GM12878 (cell line): Measurements from ENCODE around the gene TIFAB. TPM values are rescaled to one million over a fixed set of nuclear protein-coding genes. Genes with fewer than 3 reads are reported as not detected.

Experiments used
- ATAC-seq: fragments of 200-7000 bp; cut with Tn5 transposase; 3 replicates; pipeline ENCODE4 v1.9.1; 2020; ENCODE audit warnings: mild to moderate bottlenecking, moderate library complexity
- BruUV-seq: library from RNA; stranded (reverse); fragments of 400-500 nt; replicated peaks from 2 replicates; lab custom pipeline; 2021; lab: Mats Ljungman, UMichigan
- CTCF ChIA-PET: fragments of 300-600 bp; sonication (Branson Sonifier 250); formaldehyde crosslinking; extraction: SDS; loops from one replicate; lab custom pipeline; 2021; ENCODE audit warnings: inconsistent platforms; lab: Yijun Ruan, JAX
- POLR2A ChIA-PET: fragments of 350-600 bp; formaldehyde crosslinking; extraction: SDS; loops from one replicate; lab custom pipeline; 2021; ENCODE audit warnings: inconsistent platforms; lab: Charles Lee
- RAD21 ChIA-PET: fragments of 300-600 bp; sonication (Branson Sonifier 250); formaldehyde crosslinking; loops from one replicate; lab custom pipeline; 2023; ENCODE audit warnings: antibody characterized with exemption; ENCODE audit not compliant: unreplicated experiment; lab: Charles Lee
- SMC1A ChIA-PET: fragments of 300-600 bp; sonication (Branson Sonifier 250); formaldehyde crosslinking; loops from one replicate; lab custom pipeline; 2023; ENCODE audit not compliant: unreplicated experiment, uncharacterized antibody; lab: Charles Lee
- DNase-seq: peaks from one replicate; pipeline ENCODE4 v3.0.0-alpha.2; 2011; ENCODE audit warnings: low read depth, low spot score
- FAIRE-seq: peaks from 3 replicates; lab custom pipeline; 2011; peaks lifted over from hg19 to GRCh38; lab: Jason Lieb, UNC
- H2AFZ ChIP-seq: 2 replicates; pipeline ENCODE4 v1.6.0; 2011; ENCODE audit warnings: low read depth, low read length, control low read depth; ENCODE audit not compliant: control insufficient read depth
- H3K27ac ChIP-seq: 2 replicates; pipeline ENCODE4 v1.5.1; 2011; ENCODE audit warnings: control low read depth; ENCODE audit not compliant: control insufficient read depth, insufficient read depth
- H3K27me3 ChIP-seq, 2 experiments: replicated peaks in 1 of 2; 2 replicates each; pipeline versions ENCODE4 v1.6.0 to v1.6.1; 2011; ENCODE audit warnings: low read length in 1 of 2; ENCODE audit not compliant: control insufficient read depth in 2 of 2, insufficient read depth in 2 of 2
- H3K36me3 ChIP-seq, 2 experiments: 2 replicates each; pipeline ENCODE4 v1.5.1; 2011; ENCODE audit warnings: low read length in 1 of 2; ENCODE audit not compliant: control insufficient read depth in 2 of 2, insufficient read depth in 2 of 2
- H3K4me1 ChIP-seq: 2 replicates; pipeline ENCODE4 v1.6.1; 2011; ENCODE audit warnings: mild to moderate bottlenecking, low read length, moderate library complexity, mixed read lengths; ENCODE audit not compliant: control insufficient read depth, insufficient read depth
- H3K4me2 ChIP-seq: 2 replicates; pipeline ENCODE4 v1.6.0; 2011; ENCODE audit warnings: control low read depth; ENCODE audit not compliant: control insufficient read depth, insufficient read depth
- H3K4me3 ChIP-seq: fragments of 200-600 bp; sonication (generic); 2 replicates; pipeline ENCODE4 v1.5.1; 2016
- H3K79me2 ChIP-seq: 2 replicates; pipeline ENCODE4 v1.6.0; 2011; ENCODE audit warnings: low read length; ENCODE audit not compliant: control insufficient read depth, insufficient read depth
- H3K9ac ChIP-seq: 2 replicates; pipeline ENCODE4 v1.8.0; 2011; ENCODE audit warnings: low read length, control low read depth, mixed read lengths; ENCODE audit not compliant: control insufficient read depth, insufficient read depth
- H3K9me3 ChIP-seq: replicated peaks from 3 replicates; pipeline ENCODE4 v1.5.1; 2011; ENCODE audit warnings: mild to moderate bottlenecking, low read length; ENCODE audit not compliant: control insufficient read depth, insufficient read depth
- H4K20me1 ChIP-seq: 2 replicates; pipeline ENCODE4 v1.6.0; 2011; ENCODE audit not compliant: control insufficient read depth, insufficient read depth
- FOS ChIP-seq: IDR thresholded peaks from 3 replicates; pipeline ENCODE4 v1.6.1; 2011; ENCODE audit warnings: borderline replicate concordance; ENCODE audit not compliant: insufficient read length; ENCODE audit errors: extremely low read depth
- PAX5 ChIP-seq: IDR thresholded peaks from 2 replicates; pipeline ENCODE4 v1.6.1; 2011; ENCODE audit warnings: low read depth, low read length, borderline replicate concordance
- SPI1 ChIP-seq: IDR thresholded peaks from 2 replicates; pipeline ENCODE4 v1.6.1; 2011; ENCODE audit warnings: low read depth, mild to moderate bottlenecking, low read length, moderate library complexity, borderline replicate concordance; ENCODE audit not compliant: insufficient read depth
- WRNIP1 ChIP-seq: IDR thresholded peaks from 2 replicates; pipeline ENCODE4 v1.6.1; 2011; ENCODE audit warnings: low read depth, low read length, improper control_type of control experiment, borderline replicate concordance
- ZNF207 ChIP-seq: fragments of 450-650 bp; IDR thresholded peaks from 2 replicates; pipeline ENCODE4 v1.6.1; 2014; ENCODE audit warnings: antibody characterized with exemption, mild to moderate bottlenecking, borderline replicate concordance
- WGBS: methylation state at CpG from one replicate; pipeline ENCODE4 v1.1.6; 2016; ENCODE audit warnings: low lambda C conversion rate; ENCODE audit not compliant: insufficient replicate concordance, insufficient coverage; ENCODE audit errors: missing lambda C conversion rate; 5-methylcytosine and 5-hydroxymethylcytosine counted together
- in situ Hi-C: fragments of 300-500 bp; cut with MboI; formaldehyde crosslinking; loops from 9 replicates; pipeline ENCODE4 v1.14.3; 2018; ENCODE audit warnings: mixed read lengths
- intact Hi-C: fragments of 100-400 bp; cut with micrococcal nuclease; formaldehyde crosslinking; loops from one replicate; pipeline ENCODE4 v1.14.2; 2022; ENCODE audit not compliant: unreplicated experiment
- polyA plus RNA-seq, 11 experiments: library from polyadenylated mRNA; depleted of rRNA in 4 of 11; unstranded in 6 of 11; stranded (reverse) in 5 of 11; fragments of >200 nt; fragmentation: Nextera tagmentation in 4 of 11; fragmentation: Illumina TruSeq in 1 of 11; extraction: Ambion mirVana in 4 of 11; extraction: Trizol in 1 of 11; gene quantifications; 1 replicate in 1 of 11; 2 replicates in 10 of 11; pipeline versions ENCODE4 v1.2.1 to v1.2.3, GENCODE V29; 2011 to 2016; ENCODE audit warnings: inconsistent platforms in 2 of 11, missing spikeins in 2 of 11, low read depth in 1 of 11
- total RNA-seq, 4 experiments: library from RNA; depleted of rRNA in 3 of 4; stranded (reverse); fragments of >200 nt in 3 of 4; fragmentation: Illumina TruSeq in 1 of 4; extraction: Trizol in 1 of 4; gene quantifications; 2 replicates each; pipeline versions ENCODE4 v1.2.1 to v1.2.3, GENCODE V29; 2013 to 2021
- TF ChIP-seq, protein P1 (sequence below): IDR thresholded peaks from 2 replicates; pipeline ENCODE4 v1.6.1; 2011; ENCODE audit warnings: borderline replicate concordance, low read depth, mild to moderate bottlenecking, moderate library complexity, low read length; ENCODE audit not compliant: insufficient read depth, poor library complexity, severe bottlenecking

TIFAB gene
- total and polyA plus RNA-seq, 10 of the 15 experiments (the other 5 are each of a cell fraction or from before 2014, with no cell fraction given) = not detected

DNA sequence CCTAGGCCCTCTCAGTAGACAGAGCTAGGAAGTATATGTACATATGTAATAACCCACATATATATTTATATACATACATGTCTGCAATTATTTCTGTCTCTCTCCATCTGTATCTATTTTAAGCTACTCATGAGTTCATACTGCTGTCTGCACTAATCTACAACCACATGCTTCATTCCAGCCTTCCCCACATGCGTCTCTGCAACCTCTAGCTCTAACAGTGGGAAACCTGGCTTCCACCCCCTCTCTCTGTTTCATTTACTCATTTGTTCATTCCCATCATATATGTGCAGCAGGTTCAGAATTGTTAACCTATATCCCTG is 28.3 kb downstream of the TIFAB start (continued):
- TF ChIP-seq PAX5 = no peak
- TF ChIP-seq WRNIP1 = no peak
- TF ChIP-seq FOS = no peak

DNA sequence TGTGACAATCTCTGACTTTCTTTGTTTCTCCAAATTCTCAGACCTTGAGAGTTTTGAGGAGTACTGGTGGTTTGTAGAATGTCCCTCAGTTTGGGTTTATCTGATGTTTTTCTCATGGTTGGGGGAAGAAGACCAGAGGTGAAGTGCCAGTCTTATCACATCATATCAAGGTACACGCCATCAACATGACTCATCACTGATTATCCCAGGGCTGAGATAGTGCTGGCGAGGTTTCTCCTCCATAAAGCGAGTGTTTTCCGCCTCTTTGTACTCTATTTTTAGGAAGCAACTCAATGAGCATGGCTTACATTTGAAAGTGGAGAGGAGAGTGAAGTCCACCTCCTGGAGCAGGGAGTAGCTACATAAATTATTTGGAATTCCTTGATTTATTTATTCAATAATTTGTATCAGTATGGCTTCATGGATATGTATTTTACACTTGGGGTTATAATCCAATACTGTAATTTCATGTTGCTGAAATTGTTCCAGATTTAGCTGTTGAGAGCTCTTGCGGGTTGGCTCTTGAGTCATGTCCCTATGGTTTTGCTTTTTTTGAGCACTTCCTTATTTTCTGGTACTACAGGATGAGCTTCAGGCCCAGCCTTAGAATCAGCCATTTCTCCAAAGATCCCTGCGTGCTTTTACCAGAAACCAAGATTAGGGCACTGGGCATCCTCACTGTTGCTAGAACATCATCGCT is 28.9 kb downstream of the TIFAB start:
- Histone ChIP-seq H3K27ac (no peak overlapping the region), H2AFZ (no peak overlapping the region), H4K20me1 (no peaks in the 10 kb centered on the region), H3K4me2 (no peak overlapping the region), H3K36me3 (no peaks in the 10 kb centered on the region), H3K9me3 (no peaks in the 10 kb centered on the region), H3K79me2 (no peaks in the 10 kb centered on the region), H3K4me1 (no peaks in the 10 kb centered on the region), H3K27me3 (peaks cover 0 to 3% of the 10 kb centered on the region in 2 experiments; a peak in 1 of 4 replicates), H3K9ac (no peak overlapping the region), H3K4me3 (no peak overlapping the region)
- in situ Hi-C loops = no loop called here
- WGBS = 51% methylated on average over 7 of the region's 7 CpGs
- no TSS peak for BruUV-seq
- SMC1A ChIA-PET = interaction anchor here (1.1 to 1.6 kb wide), 3 partner anchors 11 to 142 kb away, joined by 3 to 4 read pairs (median 3); no protein-coding TSS in a partner anchor
- CTCF ChIA-PET = interaction anchor here (0.6 to 1.2 kb wide), 3 partner anchors 34 to 750 kb away, joined by 3 to 4 read pairs (median 3); no protein-coding TSS in a partner anchor
- intact Hi-C loops = no loop called here
- DNase-seq (no peak), FAIRE-seq (no peak), ATAC-seq (no peak)
- RAD21 ChIA-PET = no interaction called here
- POLR2A ChIA-PET = no interaction called here
- TF ChIP-seq ZNF207 = no peak
- TF ChIP-seq, protein P1, sequence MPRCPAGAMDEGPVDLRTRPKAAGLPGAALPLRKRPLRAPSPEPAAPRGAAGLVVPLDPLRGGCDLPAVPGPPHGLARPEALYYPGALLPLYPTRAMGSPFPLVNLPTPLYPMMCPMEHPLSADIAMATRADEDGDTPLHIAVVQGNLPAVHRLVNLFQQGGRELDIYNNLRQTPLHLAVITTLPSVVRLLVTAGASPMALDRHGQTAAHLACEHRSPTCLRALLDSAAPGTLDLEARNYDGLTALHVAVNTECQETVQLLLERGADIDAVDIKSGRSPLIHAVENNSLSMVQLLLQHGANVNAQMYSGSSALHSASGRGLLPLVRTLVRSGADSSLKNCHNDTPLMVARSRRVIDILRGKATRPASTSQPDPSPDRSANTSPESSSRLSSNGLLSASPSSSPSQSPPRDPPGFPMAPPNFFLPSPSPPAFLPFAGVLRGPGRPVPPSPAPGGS = no peak
- peak; percentile 58; the same call in 1 of the 2 replicates for TF ChIP-seq SPI1
